T-helper 1 cell treated with Interleukin-12 subunit alpha and Interleukin-12 subunit beta and Interleukin-4 antibody, amounts not matched to agents 30 ng/mL and 1 ng/mL, for 36 hours (primary cell): ENCODE data around the gene DAB1. TPM values are rescaled to one million over a fixed set of nuclear protein-coding genes. Genes with fewer than 3 reads are reported as not detected.

Source experiments
- intact Hi-C: fragments of 100-400 bp; cut with micrococcal nuclease; formaldehyde crosslinking; loops from one replicate; pipeline ENCODE4 v1.15.1; 2024
- total RNA-seq: library from RNA; stranded (reverse); gene quantifications from 2 replicates; pipeline ENCODE4 v1.2.3, GENCODE V29; 2022

DAB1 gene
- total RNA-seq, 1 donor from 2014 or later = 0.15 TPM

- intact Hi-C loops = no loop called here
Measured at GRCh38 chr1:57033222-57034001, 390.4 kb downstream of the DAB1 start.

GRCh38 chr1:57026624-57027354 lies 397.1 kb downstream of the DAB1 start:
- intact Hi-C loops = no loop called here

DNA sequence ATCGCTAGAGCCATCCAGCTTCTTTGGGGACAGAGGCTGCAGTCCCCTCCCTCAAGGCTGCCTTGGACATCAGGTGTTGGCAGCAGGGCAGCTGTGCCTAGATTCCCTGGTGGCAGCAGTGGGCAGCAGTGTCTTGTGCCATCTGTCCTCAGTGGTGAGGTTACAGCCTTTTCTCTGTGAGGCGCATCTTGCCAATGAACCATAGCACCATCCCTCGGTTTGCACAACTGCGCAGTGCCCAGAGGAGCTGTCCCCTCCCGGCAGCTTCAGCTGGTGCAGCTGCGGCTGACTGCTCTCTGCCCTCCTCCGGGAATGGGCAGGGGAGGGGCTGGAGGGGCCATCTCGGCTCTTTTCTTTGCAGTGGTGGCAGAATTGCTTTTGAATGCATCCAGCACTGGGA lies 399.0 kb downstream of the DAB1 start:
- intact Hi-C loops = no loop called here

GRCh38 chr1:57024428-57024827 lies 399.4 kb downstream of the DAB1 start:
- intact Hi-C loops = no loop called here

- intact Hi-C loops = no loop called here
Measured at GRCh38 chr1:57020216-57020615, 403.6 kb downstream of the DAB1 start.

- intact Hi-C loops = no loop called here
Measured at GRCh38 chr1:57019236-57019839, 404.5 kb downstream of the DAB1 start.

DNA sequence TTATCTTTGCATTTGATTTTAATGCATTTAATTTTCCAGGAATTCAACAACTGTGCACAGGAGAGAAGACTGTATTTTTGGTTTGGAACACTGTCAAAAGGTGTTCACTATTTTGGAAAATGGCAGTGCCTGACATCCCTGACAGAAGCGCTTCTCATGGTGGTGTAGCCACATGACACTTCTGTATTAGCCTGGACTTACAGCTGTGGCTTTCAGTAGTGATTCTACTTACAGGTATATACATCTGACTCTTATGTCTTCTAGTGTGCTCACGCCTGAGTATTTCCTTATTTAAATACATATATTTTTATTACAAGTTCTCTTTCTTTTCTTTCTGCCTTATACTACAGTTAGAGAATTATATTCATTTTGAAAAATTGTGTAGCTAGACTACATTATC lies 405.7 kb downstream of the DAB1 start:
- intact Hi-C loops = no loop called here

- intact Hi-C loops = no loop called here
Measured at GRCh38 chr1:57017717-57018116, 406.1 kb downstream of the DAB1 start.

- intact Hi-C loops = no loop called here
Measured at GRCh38 chr1:57017200-57017599, 406.7 kb downstream of the DAB1 start.

DNA sequence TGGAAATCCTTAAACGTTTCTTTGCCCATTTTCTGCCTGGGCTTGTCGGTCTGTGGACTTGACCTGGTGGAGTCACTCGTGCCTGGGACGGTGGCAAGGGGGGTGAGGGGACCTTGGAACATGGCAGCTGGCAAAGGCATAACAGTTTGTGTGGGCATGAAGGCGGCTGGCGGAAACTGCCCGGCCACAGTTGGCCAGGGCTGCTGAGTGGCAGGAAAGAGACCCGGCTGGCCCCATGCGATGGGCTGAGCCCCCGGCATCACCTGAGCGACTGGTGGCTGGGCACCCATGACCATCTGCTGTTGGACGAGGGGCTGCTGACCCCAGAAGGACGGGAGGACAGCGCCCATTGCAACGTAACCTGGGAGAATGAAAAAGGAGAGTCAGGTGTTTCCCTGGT lies 408.8 kb downstream of the DAB1 start:
- intact Hi-C loops = no loop called here

GRCh38 chr1:57013522-57013921 lies 410.3 kb downstream of the DAB1 start:
- intact Hi-C loops = no loop called here

DNA sequence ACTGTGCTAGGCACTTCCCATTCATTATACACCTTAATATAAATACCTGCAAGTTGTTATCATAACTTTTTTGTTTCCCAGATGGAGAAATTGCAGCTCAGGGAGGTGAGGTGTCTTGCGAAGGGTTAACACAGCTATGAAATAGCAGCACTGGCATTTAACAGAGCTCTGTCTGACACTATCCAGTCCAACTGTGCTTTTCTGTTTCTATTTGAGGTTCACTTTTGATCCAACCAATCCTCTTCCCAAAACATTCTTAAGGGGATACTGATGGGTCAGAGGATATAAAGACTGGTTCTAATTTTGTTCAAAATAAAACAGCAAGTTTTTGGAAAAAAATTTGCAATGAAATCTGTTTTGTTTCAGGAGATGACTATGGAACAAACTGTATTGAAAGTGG lies 411.5 kb downstream of the DAB1 start:
- intact Hi-C loops = no loop called here

GRCh38 chr1:57010511-57010910 lies 413.3 kb downstream of the DAB1 start:
- intact Hi-C loops = no loop called here

DNA sequence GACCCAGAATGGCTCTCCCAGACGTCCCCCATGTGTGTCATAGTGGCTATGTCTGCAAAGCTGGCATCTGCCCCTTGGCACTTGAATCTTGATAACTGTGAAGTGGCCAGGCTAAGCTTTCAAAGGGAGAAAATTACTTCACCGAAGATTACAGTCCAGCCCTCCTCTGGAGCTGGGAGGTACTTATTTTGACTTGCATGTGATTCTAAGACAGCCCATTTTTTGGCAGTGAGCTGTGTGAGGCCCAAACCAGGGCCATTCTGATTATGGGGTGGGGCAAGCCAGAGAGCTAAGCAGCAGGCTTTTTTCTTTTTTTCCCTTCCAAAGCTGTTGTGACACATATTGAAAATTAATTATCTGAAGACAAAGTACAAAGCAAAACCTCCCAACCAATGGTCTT lies 415.9 kb downstream of the DAB1 start:
- intact Hi-C loops = no loop called here

DNA sequence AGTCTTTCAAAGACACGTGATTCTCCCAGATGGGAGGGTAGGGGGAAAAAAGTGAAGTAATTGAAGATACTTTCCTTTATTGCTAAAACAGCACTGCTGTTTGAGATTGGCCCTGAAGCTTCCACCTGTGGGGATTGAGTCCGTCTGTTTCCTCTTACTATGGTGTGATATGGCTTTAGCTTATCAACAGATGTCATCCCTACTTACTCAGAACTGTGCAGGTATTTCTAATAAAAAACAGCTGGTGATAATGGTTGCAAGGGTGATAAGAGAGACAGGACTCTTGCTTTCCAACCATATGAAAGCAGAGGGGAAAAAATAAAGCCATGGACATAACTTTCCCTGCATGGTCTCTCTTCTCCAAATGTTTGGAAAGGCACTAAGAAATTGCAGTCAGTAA lies 416.4 kb downstream of the DAB1 start:
- intact Hi-C loops = no loop called here

DNA sequence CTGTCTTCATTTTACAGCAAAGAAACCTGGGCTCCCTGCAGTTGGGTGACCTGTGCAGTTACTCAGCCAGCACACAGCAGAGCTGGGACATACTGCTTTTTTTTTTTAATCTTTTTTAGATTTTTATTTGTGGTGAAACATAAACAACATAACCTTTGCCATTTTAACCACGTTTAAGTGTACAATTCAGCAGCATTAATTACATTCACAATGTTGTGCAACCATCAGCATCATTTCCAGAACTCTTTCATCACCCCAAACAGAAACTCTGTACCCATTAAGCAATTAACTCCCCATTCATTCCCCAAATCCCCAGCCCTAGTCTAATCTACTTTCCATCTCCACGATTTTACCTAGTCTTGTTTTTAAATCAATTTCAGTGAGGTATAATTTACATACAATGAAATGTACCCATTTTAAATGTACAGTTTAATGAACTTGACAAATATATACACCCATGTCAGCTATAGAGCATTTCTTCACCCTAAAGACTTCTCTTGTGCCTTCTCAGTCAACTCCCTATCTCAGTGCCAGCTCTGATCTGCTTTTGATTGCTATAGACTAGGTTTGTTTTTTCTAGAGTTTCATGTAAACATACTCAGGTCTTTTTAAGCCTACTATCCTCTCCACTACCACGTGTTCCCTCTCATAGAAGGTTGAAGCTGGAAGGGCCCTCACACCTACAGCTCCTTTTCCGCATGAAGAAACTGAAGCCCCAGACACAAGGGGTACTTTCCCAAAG lies 420.3 kb downstream of the DAB1 start:
- intact Hi-C loops = no loop called here

- intact Hi-C loops = no loop called here
Measured at GRCh38 chr1:56995414-56996100, 428.3 kb downstream of the DAB1 start.

DNA sequence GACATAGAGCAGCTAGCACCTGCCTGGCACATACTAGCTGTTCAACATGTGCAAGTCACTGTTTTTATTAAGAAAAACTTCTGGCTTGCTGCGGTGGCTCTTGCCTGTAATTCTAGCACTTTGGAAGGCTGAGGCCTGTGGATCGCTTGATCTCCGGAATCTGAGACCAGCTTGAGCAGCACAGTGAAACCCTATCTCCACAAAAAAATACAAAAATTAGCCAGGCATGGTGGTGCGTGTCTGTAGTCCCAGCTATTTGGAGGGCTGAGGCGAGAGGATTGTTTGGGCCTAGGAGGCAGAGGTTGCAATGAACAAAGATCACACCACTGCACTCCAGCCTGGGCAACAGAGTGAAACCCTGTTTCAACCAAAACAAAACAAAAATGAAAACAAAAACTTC lies 430.4 kb downstream of the DAB1 start:
- intact Hi-C loops = no loop called here

- intact Hi-C loops = no loop called here
Measured at GRCh38 chr1:56992318-56993125, 431.3 kb downstream of the DAB1 start.

GRCh38 chr1:56991576-56991975 lies 432.3 kb downstream of the DAB1 start:
- intact Hi-C loops = no loop called here
